ENCODE measurements around the gene FUT9.

DNA sequence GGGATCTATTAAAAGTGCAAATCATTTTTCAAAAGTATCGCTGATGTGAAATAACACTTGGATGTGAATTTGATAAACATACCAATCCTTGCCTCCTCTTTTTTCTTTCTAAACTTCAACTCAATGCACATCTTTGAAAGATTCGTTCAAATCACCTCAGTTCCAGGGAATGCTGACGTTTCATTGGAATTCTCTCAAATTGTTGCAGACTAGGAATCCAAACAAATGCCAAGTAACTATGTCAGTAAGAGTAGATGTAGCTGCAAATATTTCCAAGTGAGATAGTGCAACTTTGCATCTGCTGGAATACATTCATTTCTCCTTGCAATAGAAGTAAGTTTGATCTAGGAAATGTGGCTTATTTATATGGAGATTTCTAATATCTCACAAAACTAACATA lies 220.7 kb downstream of the FUT9 start:
- no peak for TF ChIP-seq POLR2A (IDR thresholded peaks at IDR 0.05)
- TF ChIP-seq, protein P1, sequence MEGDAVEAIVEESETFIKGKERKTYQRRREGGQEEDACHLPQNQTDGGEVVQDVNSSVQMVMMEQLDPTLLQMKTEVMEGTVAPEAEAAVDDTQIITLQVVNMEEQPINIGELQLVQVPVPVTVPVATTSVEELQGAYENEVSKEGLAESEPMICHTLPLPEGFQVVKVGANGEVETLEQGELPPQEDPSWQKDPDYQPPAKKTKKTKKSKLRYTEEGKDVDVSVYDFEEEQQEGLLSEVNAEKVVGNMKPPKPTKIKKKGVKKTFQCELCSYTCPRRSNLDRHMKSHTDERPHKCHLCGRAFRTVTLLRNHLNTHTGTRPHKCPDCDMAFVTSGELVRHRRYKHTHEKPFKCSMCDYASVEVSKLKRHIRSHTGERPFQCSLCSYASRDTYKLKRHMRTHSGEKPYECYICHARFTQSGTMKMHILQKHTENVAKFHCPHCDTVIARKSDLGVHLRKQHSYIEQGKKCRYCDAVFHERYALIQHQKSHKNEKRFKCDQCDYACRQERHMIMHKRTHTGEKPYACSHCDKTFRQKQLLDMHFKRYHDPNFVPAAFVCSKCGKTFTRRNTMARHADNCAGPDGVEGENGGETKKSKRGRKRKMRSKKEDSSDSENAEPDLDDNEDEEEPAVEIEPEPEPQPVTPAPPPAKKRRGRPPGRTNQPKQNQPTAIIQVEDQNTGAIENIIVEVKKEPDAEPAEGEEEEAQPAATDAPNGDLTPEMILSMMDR (IDR thresholded peaks at IDR 0.05): no peak
